Neural cell (in vitro differentiated cells): ENCODE data around the gene MSH2. TPM values are rescaled to one million over a fixed set of nuclear protein-coding genes. Genes with fewer than 3 reads are reported as not detected.

Source experiments
- H2AFZ ChIP-seq: fragments of 200-600, 300-800 bp; sonication (generic), shearing (Covaris generic); 2 replicates; pipeline ENCODE4 v1.6.0; 2014; ENCODE audit warnings: low read depth, mild to moderate bottlenecking, antibody characterized with exemption, low read length, moderate library complexity
- H3F3A ChIP-seq: fragments of 200-600 bp; shearing (Covaris generic); 2 replicates; pipeline ENCODE4 v1.6.1; 2016; ENCODE audit warnings: mild to moderate bottlenecking, moderate library complexity, mixed read lengths, antibody characterized with exemption, low read length; ENCODE audit not compliant: insufficient read depth, poor library complexity, severe bottlenecking
- H3K27ac ChIP-seq: fragments of 200-600, 300-800 bp; sonication (generic), shearing (Covaris generic); 2 replicates; pipeline ENCODE4 v1.5.1; 2014; ENCODE audit warnings: mild to moderate bottlenecking, low read length, moderate library complexity
- H3K27me3 ChIP-seq: fragments of 300-800, 200-600 bp; sonication (generic), shearing (Covaris generic); 2 replicates; pipeline ENCODE4 v1.6.0; 2014; ENCODE audit warnings: mild to moderate bottlenecking, low read depth, low read length, moderate library complexity; ENCODE audit not compliant: insufficient read depth
- H3K36me3 ChIP-seq: fragments of 300-800, 200-600 bp; sonication (generic), shearing (Covaris generic); 2 replicates; pipeline ENCODE4 v1.5.1; 2014; ENCODE audit warnings: mild to moderate bottlenecking, antibody characterized with exemption, low read length, moderate library complexity; ENCODE audit not compliant: insufficient read depth
- H3K4me2 ChIP-seq: fragments of 300-800, 200-600 bp; sonication (generic), shearing (Covaris generic); 2 replicates; pipeline ENCODE4 v1.6.0; 2014; ENCODE audit warnings: mild to moderate bottlenecking, low read length
- H3K4me3 ChIP-seq: fragments of 300-800, 200-600 bp; sonication (generic), shearing (Covaris generic); 2 replicates; pipeline ENCODE4 v1.5.1; 2014; ENCODE audit warnings: mild to moderate bottlenecking, low read length, moderate library complexity
- H3K79me2 ChIP-seq: fragments of 200-600 bp; shearing (Covaris generic); replicated peaks from 2 replicates; pipeline ENCODE4 v1.6.0; 2014; ENCODE audit warnings: mild to moderate bottlenecking, low read length, moderate library complexity; ENCODE audit not compliant: insufficient read depth
- H3K9ac ChIP-seq: fragments of 300-800, 200-600 bp; sonication (generic), shearing (Covaris generic); 2 replicates; pipeline ENCODE4 v1.6.1; 2016; ENCODE audit warnings: mild to moderate bottlenecking, low read length, mixed read lengths
- H3K9me2 ChIP-seq: fragments of 200-600 bp; shearing (Covaris generic); 2 replicates; pipeline ENCODE4 v1.6.1; 2016; ENCODE audit warnings: mild to moderate bottlenecking, low read length, mixed read lengths; ENCODE audit not compliant: insufficient read depth
- H3K9me3 ChIP-seq: fragments of 200-600, 300-800 bp; sonication (generic), shearing (Covaris generic); 2 replicates; pipeline ENCODE4 v1.6.1; 2016; ENCODE audit warnings: mild to moderate bottlenecking, mixed run types, low read length, moderate library complexity, mixed read lengths
- H4K20me1 ChIP-seq: fragments of 200-600 bp; shearing (Covaris generic); 2 replicates; pipeline ENCODE4 v1.6.1; 2016; ENCODE audit warnings: mild to moderate bottlenecking, mixed run types; ENCODE audit not compliant: insufficient read depth
- CTCF ChIP-seq: fragments of 450-650 bp; IDR thresholded peaks from 2 replicates; pipeline ENCODE4 v1.5.1; 2014; ENCODE audit warnings: antibody characterized with exemption, mild to moderate bottlenecking, moderate library complexity; ENCODE audit not compliant: poor library complexity, severe bottlenecking
- EP300 ChIP-seq: fragments of 450-650 bp; conservative IDR thresholded peaks from 2 replicates; pipeline ENCODE4 v1.6.1; 2014; ENCODE audit warnings: antibody characterized with exemption, mild to moderate bottlenecking, moderate library complexity; ENCODE audit not compliant: poor library complexity, severe bottlenecking
- EZH2 ChIP-seq: fragments of 200-600, 300-800 bp; shearing (Covaris generic), sonication (generic); IDR thresholded peaks from 2 replicates; pipeline ENCODE4 v1.6.1; 2014; ENCODE audit warnings: antibody characterized with exemption, low read length, borderline replicate concordance, mild to moderate bottlenecking; ENCODE audit not compliant: insufficient read depth, poor library complexity, severe bottlenecking
- MXI1 ChIP-seq: fragments of 450-650 bp; conservative IDR thresholded peaks from 2 replicates; pipeline ENCODE4 v1.6.1; 2014; ENCODE audit warnings: antibody characterized with exemption, mild to moderate bottlenecking; ENCODE audit not compliant: poor library complexity, severe bottlenecking
- POLR2AphosphoS5 ChIP-seq: IDR thresholded peaks from 2 replicates; pipeline ENCODE4 v1.6.1; 2012
- RAD21 ChIP-seq: fragments of 450-650 bp; conservative IDR thresholded peaks from 2 replicates; pipeline ENCODE4 v1.6.1; 2014; ENCODE audit warnings: antibody characterized with exemption, mild to moderate bottlenecking, moderate library complexity
- REST ChIP-seq: IDR thresholded peaks from 2 replicates; pipeline ENCODE4 v1.6.1; 2012; ENCODE audit warnings: borderline replicate concordance
- SMC3 ChIP-seq: fragments of 450-650 bp; conservative IDR thresholded peaks from 2 replicates; pipeline ENCODE4 v1.6.1; 2014; ENCODE audit warnings: antibody characterized with exemption, mild to moderate bottlenecking, moderate library complexity; ENCODE audit not compliant: poor library complexity
- TAF1 ChIP-seq: IDR thresholded peaks from 2 replicates; pipeline ENCODE4 v1.6.1; 2012; ENCODE audit warnings: low read depth
- polyA plus RNA-seq: library from polyadenylated mRNA; depleted of rRNA; stranded (reverse); fragments of >200 nt; gene quantifications from 2 replicates; pipeline ENCODE4 v1.2.3, GENCODE V29; 2014

Gene MSH2
- polyA plus RNA-seq, 1 donor from 2014 or later: 105 TPM

- no peaks in the 10 kb centered on the region for H4K20me1 ChIP-seq
- H3K9me2 ChIP-seq: no peaks in the 10 kb centered on the region
- H3K27ac ChIP-seq: no peak overlapping the region
- no peak overlapping the region for H3K9ac ChIP-seq
- no peaks in the 10 kb centered on the region for H3K27me3 ChIP-seq
- no peaks in the 10 kb centered on the region for H3K79me2 ChIP-seq
- H2AFZ ChIP-seq: no peak overlapping the region
- no peaks in the 10 kb centered on the region for H3K36me3 ChIP-seq
- no peaks in the 10 kb centered on the region for H3F3A ChIP-seq
- no peak for TF ChIP-seq MXI1
- TF ChIP-seq RAD21: no peak
- H3K9me3 ChIP-seq: no peaks in the 10 kb centered on the region
- H3K4me2 ChIP-seq: no peak overlapping the region
- H3K4me3 ChIP-seq: no peak overlapping the region
Observed at GRCh38 chr2:47381408-47381807, 21.5 kb upstream of the MSH2 start.

- Histone ChIP-seq H3K4me3 (no peak overlapping the region), H3F3A (no peaks in the 10 kb centered on the region), H2AFZ (no peak overlapping the region), H3K9ac (no peak overlapping the region), H3K9me2 (no peaks in the 10 kb centered on the region), H3K36me3 (no peaks in the 10 kb centered on the region), H3K27me3 (no peaks in the 10 kb centered on the region), H3K9me3 (no peaks in the 10 kb centered on the region), H4K20me1 (no peaks in the 10 kb centered on the region), H3K79me2 (no peaks in the 10 kb centered on the region), H3K4me2 (no peak overlapping the region), H3K27ac (no peak overlapping the region)
- TF ChIP-seq EP300 (no peak), RAD21 (no peak)
Observed at GRCh38 chr2:47386551-47386950, 16.4 kb upstream of the MSH2 start.

GRCh38 chr2:47388888-47389287 is 14.1 kb upstream of the MSH2 start:
- TF ChIP-seq TAF1 (no peak), SMC3 (no peak), RAD21 (no peak), EP300 (no peak), POLR2AphosphoS5 (no peak), CTCF (no peak), EZH2 (no peak), MXI1 (no peak), REST (no peak)
- no peak overlapping the region for H3K4me2 ChIP-seq

More at GRCh38 chr2:47388888-47389287, 14.1 kb upstream of the MSH2 start:
- Histone ChIP-seq H2AFZ (no peak overlapping the region), H3K9ac (no peak overlapping the region), H3K9me2 (no peaks in the 10 kb centered on the region), H3K79me2 (no peaks in the 10 kb centered on the region), H3K27me3 (no peaks in the 10 kb centered on the region), H3K27ac (no peak overlapping the region), H3K36me3 (no peaks in the 10 kb centered on the region), H3K4me3 (no peak overlapping the region), H4K20me1 (no peaks in the 10 kb centered on the region), H3K9me3 (no peaks in the 10 kb centered on the region), H3F3A (no peaks in the 10 kb centered on the region)
